Transverse colon (tissue), 3 donors: ENCODE data around the gene TRIM14.

Experiments
- CTCF ChIP-seq, 5 experiments: fragments of 200-600 bp in 3 of 5; fragments of 450-650 bp in 2 of 5; sonication (generic) in 3 of 5; IDR thresholded peaks; 1 replicate in 2 of 5; 2 replicates in 3 of 5; pipeline ENCODE4 v1.5.1; 2016 to 2017; ENCODE audit warnings: antibody characterized with exemption in 5 of 5, inconsistent platforms in 3 of 5, mild to moderate bottlenecking in 2 of 5, moderate library complexity in 1 of 5
- EP300 ChIP-seq: sonication (generic); formaldehyde crosslinking; IDR thresholded peaks from one replicate; pipeline ENCODE4 v1.6.1; 2017; ENCODE audit warnings: antibody characterized with exemption, low read depth
- POLR2A ChIP-seq: fragments of 450-650 bp; IDR thresholded peaks from one replicate; pipeline ENCODE4 v1.6.1; 2016; ENCODE audit warnings: antibody characterized with exemption, mild to moderate bottlenecking, moderate library complexity

DNA sequence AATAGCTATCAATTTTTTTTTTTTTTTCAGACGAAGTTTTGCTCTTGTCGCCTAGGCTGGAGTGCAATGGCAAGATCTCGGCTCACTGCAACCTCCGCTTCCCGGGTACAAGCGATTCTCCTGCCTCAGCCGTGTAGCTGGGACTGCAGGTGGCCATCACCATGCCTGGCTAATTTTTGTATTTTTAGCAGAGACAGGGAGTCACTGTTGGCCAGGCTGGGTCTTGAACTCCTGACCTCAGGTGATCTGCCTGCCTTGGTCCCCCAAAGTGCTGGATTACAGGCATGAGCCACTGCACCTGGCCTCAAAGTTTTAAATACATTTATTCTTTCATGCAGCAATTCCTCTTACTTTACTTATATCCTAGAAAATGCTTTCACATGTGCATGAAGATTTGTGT lies 17.6 kb downstream of the TRIM14 start:
- TF ChIP-seq POLR2A = no peak
- TF ChIP-seq EP300 = no peak
- no peak for TF ChIP-seq CTCF (IDR thresholded peaks at IDR 0.05)
